ENCODE measurements around the gene UBE4A.

DNA sequence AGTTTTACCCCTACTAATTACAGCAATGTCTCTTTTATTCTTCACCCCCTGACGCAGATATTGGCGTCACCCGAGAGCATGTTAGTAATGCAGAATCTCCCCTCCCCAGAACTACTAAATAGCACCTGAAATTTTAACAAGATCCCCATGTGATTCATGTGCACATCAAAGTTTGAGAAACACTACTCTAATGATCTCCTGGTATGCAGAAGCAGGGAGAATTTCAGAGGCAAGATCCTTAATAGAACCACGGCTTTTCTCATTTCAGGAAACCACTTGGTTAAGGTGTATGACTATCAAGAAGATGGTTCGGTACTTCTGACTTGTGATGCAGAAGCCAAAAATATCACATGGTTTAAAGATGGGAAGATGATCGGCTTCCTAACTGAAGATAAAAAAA is 9.9 kb upstream of the UBE4A start:
- TF ChIP-seq CTCF (IDR thresholded peaks at IDR 0.05 in 2 of 3, conservative IDR thresholded peaks at IDR 0.05 in 1 of 3; ENCODE audit: control insufficient read depth in 2 of 3, extremely low read depth in 1 of 3, insufficient read depth in 1 of 3, low read depth in 3 of 3, low read length in 3 of 3), result no peak
- no peak for TF ChIP-seq CREM (IDR thresholded peaks at IDR 0.05; ENCODE audit: low read depth)
- TF ChIP-seq MXI1 (IDR thresholded peaks at IDR 0.05; ENCODE audit: low read depth, low read length), result no peak
- no peak for TF ChIP-seq EZH2 (IDR thresholded peaks at IDR 0.05; ENCODE audit: borderline replicate concordance, control insufficient read depth, low read depth, low read length)
- TF ChIP-seq CEBPZ (IDR thresholded peaks at IDR 0.05; ENCODE audit: low read depth, low read length), result no peak
- TF ChIP-seq BHLHE40 (IDR thresholded peaks at IDR 0.05; ENCODE audit: borderline replicate concordance in 1 of 2, low read depth in 2 of 2, low read length in 1 of 2), result no peak
